NCI-H1417 (cell line): ENCODE data around the gene MCEMP1.

ENCODE experiments used
- DNase-seq, 3 experiments: peaks; one replicate each; lab custom pipeline; 2025; lab: John Stamatoyannopoulos, UW

MCEMP1 gene

GRCh38 chr19:7670790-7671189, 6.1 kb upstream of the MCEMP1 start:
- no peak for DNase-seq

DNA sequence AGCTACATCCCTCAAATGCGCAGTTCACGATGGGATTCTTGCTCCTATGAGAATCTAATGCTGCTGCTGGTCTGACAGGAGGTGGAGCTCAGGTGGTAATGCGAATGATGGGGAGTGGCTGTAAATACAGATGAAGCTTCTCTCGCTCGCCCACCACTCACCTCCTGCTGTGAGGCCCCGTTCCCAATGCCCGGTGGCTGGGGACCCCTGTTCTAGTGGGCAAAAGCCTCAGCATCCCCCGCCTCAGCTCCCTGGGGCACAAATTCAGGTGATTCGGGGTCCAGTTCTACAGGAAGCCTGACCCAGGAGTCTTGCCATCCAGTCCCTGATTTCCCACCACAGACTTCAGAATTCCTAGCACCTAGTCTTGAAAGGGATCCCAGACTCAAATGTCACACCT, 4.4 kb upstream of the MCEMP1 start:
- no peak for DNase-seq

GRCh38 chr19:7674010-7675005, 2.6 kb upstream of the MCEMP1 start:
- peak; percentile 6 to 71 (median 45) for DNase-seq

GRCh38 chr19:7676376-7676775, 514 bp upstream of the MCEMP1 start:
- no peak for DNase-seq

- DNase-seq = no peak
Observed at GRCh38 chr19:7677669-7678311, 900 bp downstream of the MCEMP1 start.

- DNase-seq = peak in 2 of 3 experiments; percentile 46 to 74
Observed at GRCh38 chr19:7678971-7679751, 2.3 kb downstream of the MCEMP1 start.

DNA sequence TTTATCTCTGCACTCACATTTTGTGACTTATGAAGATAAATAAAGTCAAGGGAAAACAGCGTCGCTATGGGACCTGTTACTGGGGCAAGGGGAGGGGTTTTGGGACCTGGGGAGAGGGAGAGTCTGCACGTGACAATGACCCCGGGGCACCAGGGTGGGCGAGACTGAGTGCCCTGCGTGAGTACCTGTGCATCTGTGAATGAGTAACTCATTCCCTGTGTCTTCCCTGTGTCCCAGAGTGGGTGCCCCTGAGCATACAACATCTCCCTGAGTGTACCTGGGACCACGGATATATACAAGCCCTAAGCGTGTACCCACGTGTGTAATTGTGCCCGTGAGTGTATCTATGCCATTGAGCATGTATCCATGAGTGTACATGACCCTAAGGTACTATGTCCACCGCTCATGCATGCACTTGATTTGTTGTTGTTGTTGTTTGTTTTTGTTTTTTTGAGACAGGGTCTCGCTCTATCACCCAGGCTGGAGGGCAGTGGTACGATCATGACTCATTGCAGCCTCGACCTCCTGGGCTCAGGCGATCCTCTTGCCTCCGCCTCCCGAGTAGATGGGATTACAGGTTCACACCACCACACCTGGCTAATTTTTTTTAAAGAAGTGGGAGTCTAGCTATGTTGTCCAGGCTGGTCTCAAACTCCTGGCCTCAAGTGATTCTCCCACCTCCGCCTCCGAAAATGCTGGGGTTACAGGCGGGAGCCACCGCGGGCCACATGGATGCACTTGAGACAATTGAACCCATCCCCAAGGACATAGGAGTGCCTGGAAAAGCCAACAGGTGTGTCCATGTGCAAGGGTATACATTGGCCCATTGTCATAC, 3.1 kb downstream of the MCEMP1 start:
- no peak for DNase-seq

DNA sequence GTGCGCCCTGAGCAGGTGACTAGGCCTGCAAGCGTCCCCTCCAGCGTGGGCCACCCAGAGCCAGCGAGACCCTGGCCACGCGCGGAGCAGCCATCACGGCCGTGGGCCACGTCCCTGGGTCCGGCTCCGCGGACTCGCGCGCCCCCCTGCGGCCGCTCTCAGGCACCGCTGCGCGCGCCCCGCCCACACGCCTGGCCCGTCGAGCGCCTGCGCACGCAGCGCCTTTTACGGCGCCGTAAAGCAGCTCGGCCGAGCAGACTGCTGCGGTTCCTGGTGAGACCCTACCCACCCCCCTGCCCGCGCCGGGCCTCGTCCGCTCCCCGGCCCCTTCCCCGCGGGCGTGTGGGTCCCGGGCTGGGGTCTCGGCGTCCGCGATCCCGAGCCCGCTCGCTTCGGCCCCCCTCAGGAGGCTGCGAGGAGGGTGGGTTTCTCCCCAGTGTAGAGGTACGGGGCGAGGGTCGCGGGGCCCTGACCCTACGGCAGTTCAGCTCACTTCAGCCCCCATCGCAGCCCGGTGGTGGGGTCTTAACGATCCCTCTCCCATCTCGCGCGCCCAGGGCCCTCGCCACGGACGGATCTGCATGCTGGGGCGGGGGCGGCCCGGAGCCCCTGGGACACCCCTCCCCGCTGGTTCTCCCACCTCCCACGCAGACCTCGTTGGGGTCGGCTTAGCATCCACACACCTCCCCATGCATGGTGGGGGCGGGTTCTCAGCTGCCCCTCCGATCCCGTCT, 3.9 kb downstream of the MCEMP1 start, which contains the start of gene TRAPPC5:
TRAPPC5 (plus strand) TSS at position 228 of the 734 bp plus-strand sequence. CDS start 1,421 bp downstream, outside the sequence.
- DNase-seq = peak; percentile 79 to 89 (median 88)

GRCh38 chr19:7681340-7682174, 4.7 kb downstream of the MCEMP1 start:
- DNase-seq = peak in 1 of 3 experiments; percentile 10

DNA sequence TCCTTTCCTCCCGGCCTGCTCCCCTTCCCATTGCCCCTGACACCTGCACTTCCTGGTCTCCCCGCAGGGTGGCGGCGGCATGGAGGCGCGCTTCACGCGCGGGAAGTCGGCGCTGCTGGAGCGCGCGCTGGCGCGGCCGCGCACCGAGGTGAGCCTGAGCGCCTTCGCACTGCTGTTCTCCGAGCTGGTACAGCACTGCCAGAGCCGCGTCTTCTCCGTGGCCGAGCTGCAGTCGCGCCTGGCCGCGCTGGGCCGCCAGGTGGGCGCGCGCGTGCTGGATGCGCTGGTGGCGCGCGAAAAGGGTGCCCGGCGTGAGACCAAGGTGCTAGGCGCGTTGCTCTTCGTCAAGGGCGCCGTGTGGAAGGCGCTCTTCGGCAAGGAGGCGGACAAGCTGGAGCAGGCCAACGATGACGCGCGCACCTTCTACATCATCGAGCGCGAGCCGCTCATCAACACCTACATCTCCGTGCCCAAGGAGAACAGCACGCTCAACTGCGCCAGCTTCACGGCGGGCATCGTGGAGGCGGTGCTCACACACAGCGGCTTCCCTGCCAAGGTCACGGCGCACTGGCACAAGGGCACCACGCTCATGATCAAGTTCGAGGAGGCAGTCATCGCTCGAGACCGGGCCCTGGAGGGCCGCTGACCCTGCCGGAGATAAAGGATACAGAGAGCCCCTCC, 5.4 kb downstream of the MCEMP1 start:
- no peak for DNase-seq

DNA sequence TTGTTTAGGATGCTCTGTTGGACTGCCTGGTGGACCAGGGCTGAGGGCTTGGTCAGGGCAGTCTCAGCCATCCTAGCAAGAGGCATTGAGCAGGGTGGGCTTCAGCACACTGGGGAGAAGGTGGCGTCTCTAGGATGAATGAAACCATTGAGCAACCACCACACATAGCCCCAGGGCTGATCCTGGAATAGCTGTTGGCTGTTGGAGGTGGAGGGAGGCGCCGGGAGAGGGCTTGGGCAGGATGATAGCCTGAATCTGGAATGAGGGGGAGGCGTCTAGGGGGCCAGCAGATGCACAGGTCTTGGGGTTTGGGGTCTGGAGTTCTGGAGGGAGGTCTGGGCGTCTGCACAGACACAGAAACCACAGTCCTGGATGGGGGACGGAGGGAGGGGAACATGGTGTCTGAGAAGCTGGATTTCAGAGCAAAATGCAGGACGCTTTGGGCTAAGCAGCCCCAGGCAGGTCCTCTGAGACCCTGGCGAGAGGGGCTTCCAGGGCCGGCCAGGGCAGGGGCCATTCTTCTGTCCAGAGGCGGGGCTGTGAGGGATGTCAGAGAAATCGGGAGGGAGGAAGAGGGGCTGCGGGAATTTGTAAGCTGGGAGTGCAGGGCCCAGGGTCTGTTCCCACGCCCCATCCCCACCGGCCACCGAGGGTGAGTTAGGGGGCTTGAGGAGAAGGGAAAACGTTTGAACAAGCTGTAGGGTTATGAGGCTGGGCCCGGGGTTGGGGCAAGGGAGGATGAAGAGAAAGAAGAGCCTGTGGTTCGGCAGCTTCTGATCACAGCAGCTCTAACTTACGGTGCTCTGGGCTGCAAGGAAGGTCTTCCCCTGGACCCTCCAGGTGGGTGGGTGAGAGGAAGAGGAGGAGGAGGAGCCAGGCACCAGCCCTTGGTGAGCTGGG, 8.9 kb downstream of the MCEMP1 start:
- DNase-seq = no peak

- DNase-seq = no peak
Observed at GRCh38 chr19:7687177-7687576, 10.3 kb downstream of the MCEMP1 start.

- no peak for DNase-seq
Observed at GRCh38 chr19:7689165-7689564, 12.3 kb downstream of the MCEMP1 start.

GRCh38 chr19:7690779-7691258, 13.9 kb downstream of the MCEMP1 start:
- DNase-seq = no peak

DNA sequence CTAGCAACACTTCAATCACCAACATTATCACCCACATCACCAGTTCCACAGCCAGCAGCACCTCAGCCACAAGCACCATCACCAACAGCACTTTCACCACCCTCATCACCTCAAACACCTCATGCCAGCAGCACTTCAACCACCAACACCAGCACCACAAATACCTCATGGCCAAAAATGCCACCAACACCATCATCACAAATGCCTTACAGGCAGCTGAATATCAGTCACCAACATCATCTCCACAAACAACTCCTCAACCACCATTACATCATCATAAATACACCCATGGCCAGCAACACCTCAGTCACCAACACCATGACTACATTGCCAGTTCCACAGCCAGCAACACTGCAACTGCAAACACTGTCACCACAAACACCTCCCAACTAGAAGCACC, 14.6 kb downstream of the MCEMP1 start:
- no peak for DNase-seq

DNA sequence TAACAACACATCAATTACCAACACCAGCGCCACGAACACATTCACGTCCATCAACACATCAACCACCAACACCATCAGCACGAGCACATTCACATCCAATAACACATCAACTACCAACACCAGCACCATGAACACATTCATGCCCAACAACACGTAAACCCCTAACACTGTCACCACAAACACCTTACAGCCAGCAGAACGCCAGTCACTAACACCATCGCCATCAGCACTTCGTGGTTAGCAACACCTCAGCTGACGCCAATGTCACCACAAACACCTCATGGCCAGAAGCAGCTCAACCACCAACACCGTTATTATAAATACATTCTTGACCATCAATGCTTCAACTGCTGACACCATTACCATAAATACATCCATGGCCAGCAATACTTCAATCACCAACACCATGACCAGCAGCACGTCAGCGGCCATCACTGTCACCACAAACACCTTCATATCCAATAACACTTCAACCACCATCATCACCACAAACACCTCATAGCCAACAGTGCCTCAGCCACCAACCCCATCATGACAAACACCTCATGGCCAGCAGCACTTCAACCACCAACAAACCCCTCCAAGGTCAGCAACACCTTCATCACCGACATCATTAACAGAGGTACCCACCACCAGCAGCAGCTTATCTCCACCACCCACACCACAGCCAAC, 15.7 kb downstream of the MCEMP1 start:
- no peak for DNase-seq

DNA sequence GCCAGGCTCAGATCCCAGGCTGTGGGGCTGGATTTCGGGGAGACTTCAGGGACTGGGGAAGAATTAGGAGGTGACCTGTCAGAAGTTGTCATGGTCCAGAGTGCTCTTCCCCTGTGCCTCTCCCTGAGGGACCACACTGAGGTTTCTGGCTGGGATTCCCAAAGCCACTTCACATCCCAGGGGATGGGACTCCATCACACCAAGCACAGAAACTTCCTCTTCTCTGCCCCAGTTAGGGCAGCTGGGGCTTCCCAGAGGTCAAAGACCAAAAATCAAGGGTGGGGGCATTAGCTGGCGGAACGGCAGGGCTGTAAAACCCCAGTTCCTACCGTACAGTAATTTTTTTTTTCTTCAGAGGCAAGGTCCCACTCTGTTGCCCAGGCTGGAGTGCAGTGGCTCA, 17.6 kb downstream of the MCEMP1 start:
- no peak for DNase-seq
